A549 treated with CORT108297 at 1 μM for 4 hours (cell line): ENCODE measurements around the gene OXA1L. TPM values are rescaled to one million over a fixed set of nuclear protein-coding genes. Genes with fewer than 3 reads are reported as not detected.

Experiments used
- total RNA-seq: library from RNA; stranded (reverse); fragments of 200-300 nt; extraction: Qiagen RNA extraction; gene quantifications from 5 replicates; pipeline ENCODE4 v1.2.3, GENCODE V29; 2022

The OXA1L gene
- 146 to 171 TPM (median 165 TPM) in 5 replicates for total RNA-seq

DNA sequence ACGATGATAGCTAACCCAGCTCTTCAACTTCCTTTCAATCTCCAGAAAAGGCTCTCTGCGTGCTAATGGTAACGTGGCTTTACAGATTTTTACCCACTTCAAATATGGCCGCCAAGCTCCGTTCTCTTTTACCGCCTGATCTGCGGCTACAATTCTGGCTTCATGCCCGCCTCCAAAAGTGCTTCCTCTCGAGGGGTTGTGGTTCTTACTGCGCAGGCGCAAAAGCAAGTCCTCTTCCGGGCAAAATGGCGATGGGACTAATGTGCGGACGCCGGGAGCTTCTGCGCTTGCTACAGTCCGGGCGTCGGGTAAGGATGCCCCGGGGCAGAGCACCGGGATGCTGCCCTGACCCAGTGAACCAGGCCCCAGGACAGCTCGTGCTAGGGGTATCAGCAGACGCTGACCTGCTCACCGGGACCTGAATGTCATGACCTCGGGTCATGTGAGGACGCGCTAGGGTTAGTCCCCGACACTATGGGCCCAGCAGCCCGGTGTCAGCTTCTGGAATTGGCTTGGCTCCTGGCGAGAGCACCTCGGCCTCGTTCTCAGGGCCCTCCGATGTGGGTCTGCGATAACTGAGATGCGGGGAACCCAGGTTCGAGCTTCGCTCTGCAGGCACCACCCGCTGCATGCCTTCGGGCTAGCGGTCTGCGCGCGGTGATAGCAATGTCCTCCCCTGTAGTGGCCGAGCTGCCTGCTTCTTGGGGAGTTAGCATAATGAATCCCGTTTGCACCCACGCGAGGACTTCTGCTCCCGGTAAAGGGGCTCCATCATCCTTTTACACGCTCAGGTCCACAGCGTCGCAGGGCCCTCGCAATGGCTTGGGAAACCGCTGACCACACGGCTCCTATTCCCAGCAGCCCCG lies at the start of gene OXA1L:
Gene OXA1L, plus strand, starts transcription at position 232 of the 866 bp plus-strand sequence. Its CDS starts 14 bp downstream, at position 246.

GRCh38 chr14:22814941-22815713 lies 48.6 kb downstream of the OXA1L start, which contains the start of gene SLC7A7:
Gene SLC7A7 (minus strand): TSS chr14:22815435. CDS start chr14:22813398, 2,037 bp downstream.

Other genes with a start within 250 kb of the OXA1L start
- 348 to 394 TPM (median 357 TPM) in 5 replicates for gene DAD1, start 177.5 kb upstream of the OXA1L start, total RNA-seq
- 52.7 to 59.0 TPM (median 53.8 TPM) in 5 replicates for gene ABHD4, start 168.4 kb upstream of the OXA1L start, total RNA-seq
- gene OR6J1, start 122.3 kb upstream of the OXA1L start, total RNA-seq, result not detected in 5 replicates
- gene SLC7A7, start 48.7 kb downstream of the OXA1L start, total RNA-seq, result 12.6 to 19.5 TPM (median 15.3 TPM) in 5 replicates
- 125 to 231 TPM (median 198 TPM) in 5 replicates for gene MRPL52, start 63.2 kb downstream of the OXA1L start, total RNA-seq
- 0.51 to 0.69 TPM (median 0.68 TPM) in 5 replicates for gene MMP14, start 69.9 kb downstream of the OXA1L start, total RNA-seq
- 58.5 to 90.1 TPM (median 82.3 TPM) in 5 replicates for gene LRP10, start 105.1 kb downstream of the OXA1L start, total RNA-seq
- gene REM2, start 116.5 kb downstream of the OXA1L start, total RNA-seq, result 0.30 to 0.50 TPM (median 0.44 TPM) in 5 replicates
- 62.1 to 70.9 TPM (median 63.9 TPM) in 5 replicates for gene RBM23, start 152.5 kb downstream of the OXA1L start, total RNA-seq
- 105 to 136 TPM (median 107 TPM) in 5 replicates for gene PRMT5, start 162.7 kb downstream of the OXA1L start, total RNA-seq
- gene HAUS4, start 190.4 kb downstream of the OXA1L start, total RNA-seq, result 33.3 to 40.0 TPM (median 36.3 TPM) in 5 replicates
- 35.7 to 49.4 TPM (median 39.5 TPM) in 5 replicates for gene AJUBA, start 215.9 kb downstream of the OXA1L start, total RNA-seq
- gene C14orf93, start 243.5 kb downstream of the OXA1L start, total RNA-seq, result 2.9 to 3.8 TPM (median 3.7 TPM) in 5 replicates